GM12878 (cell line): ENCODE data around the gene NSL1.

Source experiments
- CREB1 ChIP-seq: IDR thresholded peaks from 2 replicates; pipeline ENCODE4 v1.6.1; 2012; ENCODE audit warnings: low read depth, mild to moderate bottlenecking, inconsistent platforms
- EZH2 ChIP-seq: IDR thresholded peaks from 2 replicates; pipeline ENCODE4 v1.6.1; 2012; ENCODE audit warnings: low read depth, mild to moderate bottlenecking, control low read depth, inconsistent platforms, low read length, borderline replicate concordance; ENCODE audit not compliant: control insufficient read depth
- HDGF ChIP-seq: fragments of 450-650 bp; IDR thresholded peaks from 2 replicates; pipeline ENCODE4 v1.6.1; 2016; ENCODE audit warnings: antibody characterized with exemption
- SRF ChIP-seq, 2 experiments: IDR thresholded peaks; 2 replicates each; pipeline ENCODE4 v1.6.1; 2011; ENCODE audit warnings: low read depth in 2 of 2, low read length in 2 of 2, mild to moderate bottlenecking in 1 of 2, moderate library complexity in 1 of 2
- TF ChIP-seq, protein P1 (sequence below), 3 experiments: IDR thresholded peaks in 2 of 3; conservative IDR thresholded peaks in 1 of 3; 2 replicates each; pipeline ENCODE4 v1.5.1; 2011; ENCODE audit warnings: low read depth in 3 of 3, low read length in 3 of 3, mild to moderate bottlenecking in 3 of 3, control low read depth in 2 of 3, moderate library complexity in 2 of 3, inconsistent platforms in 1 of 3, mixed read lengths in 1 of 3; ENCODE audit not compliant: control insufficient read depth in 2 of 3, insufficient read depth in 1 of 3; ENCODE audit errors: extremely low read depth in 1 of 3
- TF ChIP-seq, protein P2 (sequence below): IDR thresholded peaks from 2 replicates; pipeline ENCODE4 v1.6.1; 2012; ENCODE audit warnings: low read depth, low read length, improper control_type of control experiment

DNA sequence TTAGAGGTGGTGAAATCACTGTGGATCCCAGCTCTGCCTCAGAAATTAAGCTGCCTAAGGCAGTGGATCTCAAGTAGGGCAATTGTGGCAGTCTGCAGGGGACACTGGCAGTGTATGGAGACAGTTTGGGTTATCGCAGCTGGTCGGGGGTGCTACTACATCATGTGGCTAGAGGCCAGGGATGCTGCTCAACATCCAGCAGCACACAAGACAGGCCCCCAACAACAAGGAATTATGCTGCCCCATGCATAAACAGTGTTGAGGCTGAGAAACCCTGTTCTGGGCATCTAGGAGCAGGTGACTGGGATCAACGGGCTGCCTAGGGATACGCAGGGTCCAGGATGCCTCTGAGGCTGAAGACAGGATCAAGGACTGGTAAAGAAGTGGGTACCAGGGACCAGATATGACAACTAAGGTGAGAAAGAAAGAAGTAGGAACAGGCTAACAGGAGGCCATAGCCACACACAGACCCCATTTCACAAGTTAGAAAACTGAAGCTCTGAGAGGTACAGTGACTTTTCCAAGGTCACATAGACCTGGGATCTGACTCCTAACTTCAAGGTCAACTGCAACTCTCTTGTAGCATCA is 100.7 kb downstream of the NSL1 start:
- TF ChIP-seq SRF (IDR thresholded peaks at IDR 0.05; ENCODE audit: low read depth in 2 of 2, low read length in 2 of 2) (no peak), HDGF (no peak), EZH2 (no peak), CREB1 (no peak)
- TF ChIP-seq, protein P1, sequence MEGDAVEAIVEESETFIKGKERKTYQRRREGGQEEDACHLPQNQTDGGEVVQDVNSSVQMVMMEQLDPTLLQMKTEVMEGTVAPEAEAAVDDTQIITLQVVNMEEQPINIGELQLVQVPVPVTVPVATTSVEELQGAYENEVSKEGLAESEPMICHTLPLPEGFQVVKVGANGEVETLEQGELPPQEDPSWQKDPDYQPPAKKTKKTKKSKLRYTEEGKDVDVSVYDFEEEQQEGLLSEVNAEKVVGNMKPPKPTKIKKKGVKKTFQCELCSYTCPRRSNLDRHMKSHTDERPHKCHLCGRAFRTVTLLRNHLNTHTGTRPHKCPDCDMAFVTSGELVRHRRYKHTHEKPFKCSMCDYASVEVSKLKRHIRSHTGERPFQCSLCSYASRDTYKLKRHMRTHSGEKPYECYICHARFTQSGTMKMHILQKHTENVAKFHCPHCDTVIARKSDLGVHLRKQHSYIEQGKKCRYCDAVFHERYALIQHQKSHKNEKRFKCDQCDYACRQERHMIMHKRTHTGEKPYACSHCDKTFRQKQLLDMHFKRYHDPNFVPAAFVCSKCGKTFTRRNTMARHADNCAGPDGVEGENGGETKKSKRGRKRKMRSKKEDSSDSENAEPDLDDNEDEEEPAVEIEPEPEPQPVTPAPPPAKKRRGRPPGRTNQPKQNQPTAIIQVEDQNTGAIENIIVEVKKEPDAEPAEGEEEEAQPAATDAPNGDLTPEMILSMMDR (IDR thresholded peaks at IDR 0.05 in 2 of 3, conservative IDR thresholded peaks at IDR 0.05 in 1 of 3; ENCODE audit: control insufficient read depth in 2 of 3, extremely low read depth in 1 of 3, insufficient read depth in 1 of 3, low read depth in 3 of 3, low read length in 3 of 3) = no peak
- TF ChIP-seq, protein P2, sequence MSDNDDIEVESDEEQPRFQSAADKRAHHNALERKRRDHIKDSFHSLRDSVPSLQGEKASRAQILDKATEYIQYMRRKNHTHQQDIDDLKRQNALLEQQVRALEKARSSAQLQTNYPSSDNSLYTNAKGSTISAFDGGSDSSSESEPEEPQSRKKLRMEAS = no peak
